Activated naive CD4-positive, alpha-beta T cell treated with Interleukin-2 at 50 U/mL for 16 hours (primary cell): ENCODE data around the gene TKTL1.
"Not testable (repeated sequence)": the region's sequence is repeated elsewhere in the genome, so short reads cannot be mapped to it uniquely, and the experiment has no call there.

ENCODE experiments used
- DNase-seq: peaks from one replicate; pipeline ENCODE4 v3.0.0-alpha.2; 2020

The TKTL1 gene, protein sequence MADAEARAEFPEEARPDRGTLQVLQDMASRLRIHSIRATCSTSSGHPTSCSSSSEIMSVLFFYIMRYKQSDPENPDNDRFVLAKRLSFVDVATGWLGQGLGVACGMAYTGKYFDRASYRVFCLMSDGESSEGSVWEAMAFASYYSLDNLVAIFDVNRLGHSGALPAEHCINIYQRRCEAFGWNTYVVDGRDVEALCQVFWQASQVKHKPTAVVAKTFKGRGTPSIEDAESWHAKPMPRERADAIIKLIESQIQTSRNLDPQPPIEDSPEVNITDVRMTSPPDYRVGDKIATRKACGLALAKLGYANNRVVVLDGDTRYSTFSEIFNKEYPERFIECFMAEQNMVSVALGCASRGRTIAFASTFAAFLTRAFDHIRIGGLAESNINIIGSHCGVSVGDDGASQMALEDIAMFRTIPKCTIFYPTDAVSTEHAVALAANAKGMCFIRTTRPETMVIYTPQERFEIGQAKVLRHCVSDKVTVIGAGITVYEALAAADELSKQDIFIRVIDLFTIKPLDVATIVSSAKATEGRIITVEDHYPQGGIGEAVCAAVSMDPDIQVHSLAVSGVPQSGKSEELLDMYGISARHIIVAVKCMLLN

DNA sequence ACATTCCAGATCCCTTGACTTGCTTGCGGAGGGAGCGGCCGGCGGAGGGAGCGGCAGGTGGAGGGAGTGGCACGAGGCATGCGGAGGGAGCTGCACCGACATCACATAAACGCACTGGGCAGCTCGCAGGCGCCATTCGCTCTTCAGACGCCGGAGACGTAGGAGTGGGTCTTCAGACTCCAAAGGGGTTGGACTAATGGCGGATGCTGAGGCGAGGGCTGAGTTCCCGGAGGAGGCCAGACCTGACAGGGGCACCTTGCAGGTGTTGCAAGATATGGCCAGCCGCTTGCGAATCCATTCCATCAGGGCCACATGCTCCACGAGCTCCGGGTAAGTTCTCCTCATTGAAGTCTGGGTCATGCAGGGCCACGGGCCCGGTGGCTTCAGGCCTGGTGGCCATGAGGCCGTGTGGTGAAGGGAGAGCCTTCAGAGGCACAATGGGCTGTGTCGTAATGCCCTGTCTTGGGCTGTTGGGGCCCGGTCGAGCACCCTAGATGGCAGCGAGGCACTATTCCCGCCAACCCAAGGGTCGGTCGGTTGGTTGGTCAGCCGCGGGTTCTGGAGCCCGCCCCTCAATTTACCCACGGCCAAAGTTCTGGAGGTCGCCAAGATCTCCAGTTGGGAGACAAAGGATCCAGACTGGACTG, at the start of gene TKTL1:
Gene TKTL1, plus strand, starts transcription at position 132 of the 647 bp plus-strand sequence. Its CDS starts 65 bp downstream, at position 197.
- no peak for DNase-seq

DNA sequence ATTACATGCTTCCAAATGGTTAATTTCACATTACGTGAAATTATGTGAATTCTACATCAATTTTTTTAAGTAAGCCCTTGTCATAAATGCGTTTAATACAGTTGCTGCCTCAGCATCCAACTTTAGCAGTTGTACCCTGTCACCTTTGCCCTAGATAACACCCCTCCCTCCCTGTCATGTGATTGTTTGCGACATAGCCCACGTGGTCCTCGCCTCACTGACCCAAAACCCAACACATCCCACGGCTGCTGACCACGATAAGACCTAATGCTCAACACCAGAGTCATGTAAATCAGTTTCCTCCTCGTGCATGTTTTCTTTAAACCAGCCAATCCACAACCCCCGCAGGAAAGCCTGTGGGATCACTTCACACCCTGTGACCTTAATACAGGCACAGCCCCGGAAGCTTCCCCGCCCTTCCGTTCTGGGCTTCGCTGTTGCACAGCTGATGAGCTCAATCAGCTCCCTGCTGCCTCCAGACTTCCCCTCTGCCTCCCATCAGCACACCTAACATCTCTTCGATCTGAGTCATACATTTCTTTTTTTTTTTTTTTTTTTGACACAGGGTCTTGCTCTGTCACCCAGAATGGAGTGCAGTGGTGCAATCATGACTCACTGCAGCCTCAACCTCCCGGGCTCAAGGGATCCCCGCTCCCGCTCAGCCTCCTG, 48.1 kb upstream of the TKTL1 start:
- not testable (repeated sequence) for DNase-seq

DNA sequence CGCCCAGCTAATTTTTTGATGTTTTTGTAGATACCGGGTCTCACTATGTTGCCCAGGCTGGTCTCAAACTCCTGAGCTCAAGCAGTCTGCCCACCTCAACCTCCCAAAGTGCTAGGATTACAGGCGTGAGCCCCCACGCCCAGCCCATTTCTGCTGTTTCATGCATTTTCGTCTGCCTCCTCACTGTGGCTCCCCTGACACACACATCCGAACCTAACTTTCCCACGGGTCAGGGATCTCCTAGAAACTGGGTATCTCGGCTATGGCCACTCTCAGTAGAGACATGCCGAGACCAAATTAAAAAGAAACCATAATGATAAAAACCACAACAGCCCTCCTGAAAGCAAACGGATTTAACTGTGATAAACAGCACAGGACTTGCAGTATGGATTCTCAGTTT, 47.5 kb upstream of the TKTL1 start:
- not testable (repeated sequence) for DNase-seq

DNA sequence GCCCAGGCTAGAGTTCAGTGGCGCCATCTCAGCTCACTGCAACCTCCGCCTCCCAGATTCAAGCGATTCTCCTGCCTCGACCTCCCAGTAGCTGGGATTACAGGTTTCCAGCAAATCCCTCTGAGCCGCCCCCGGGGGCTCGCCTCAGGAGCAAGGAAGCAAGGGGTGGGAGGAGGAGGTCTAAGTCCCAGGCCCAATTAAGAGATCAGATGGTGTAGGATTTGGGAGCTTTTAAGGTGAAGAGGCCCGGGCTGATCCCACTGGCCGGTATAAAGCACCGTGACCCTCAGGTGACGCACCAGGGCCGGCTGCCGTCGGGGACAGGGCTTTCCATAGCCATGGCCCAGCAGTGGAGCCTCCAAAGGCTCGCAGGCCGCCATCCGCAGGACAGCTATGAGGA, 38.3 kb upstream of the TKTL1 start, which contains the start of gene OPN1MW3:
Gene OPN1MW3, plus strand, starts transcription at position 301 of the 400 bp plus-strand sequence. Its CDS starts 38 bp downstream, at position 339.
- DNase-seq, result not testable (repeated sequence)

DNA sequence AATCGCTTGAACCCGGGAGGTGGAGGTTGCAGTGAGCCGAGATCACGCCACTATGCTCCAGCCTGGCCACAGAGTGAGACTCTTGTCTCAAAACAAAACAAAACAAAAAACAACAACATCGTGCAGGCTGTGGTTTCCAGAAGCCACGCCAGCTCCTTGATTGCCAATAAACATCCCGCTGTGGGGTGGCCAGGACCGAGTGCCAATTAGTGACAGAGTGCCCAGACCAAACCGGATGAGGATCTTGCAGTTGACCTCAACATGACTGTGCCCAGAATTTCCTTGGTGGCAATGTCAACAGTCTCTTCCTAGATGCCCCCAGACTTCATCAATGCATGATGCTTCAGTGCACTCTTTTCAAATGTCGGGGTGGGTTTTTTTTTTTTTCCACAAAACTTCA, 36.9 kb upstream of the TKTL1 start:
- not testable (repeated sequence) for DNase-seq

DNA sequence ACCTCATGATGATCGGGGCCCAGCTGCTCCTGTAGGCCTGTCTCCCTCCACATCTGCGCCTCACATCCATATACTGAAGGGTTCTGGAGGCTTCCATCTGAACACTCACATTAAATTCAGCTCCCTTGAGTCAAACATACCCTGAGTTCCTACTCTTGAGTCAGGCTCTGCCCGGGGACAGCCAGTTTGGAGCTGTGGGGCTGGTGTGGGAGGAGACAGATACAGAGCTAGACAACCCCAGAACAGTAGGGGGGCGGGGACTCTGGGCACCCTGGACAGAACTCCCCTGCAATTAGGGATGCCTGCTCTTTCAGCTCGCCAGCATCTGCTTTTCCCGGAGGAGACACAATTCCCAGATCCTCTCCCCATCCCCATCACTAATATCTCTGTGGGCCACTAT, 32.5 kb upstream of the TKTL1 start:
- not testable (repeated sequence) for DNase-seq

DNA sequence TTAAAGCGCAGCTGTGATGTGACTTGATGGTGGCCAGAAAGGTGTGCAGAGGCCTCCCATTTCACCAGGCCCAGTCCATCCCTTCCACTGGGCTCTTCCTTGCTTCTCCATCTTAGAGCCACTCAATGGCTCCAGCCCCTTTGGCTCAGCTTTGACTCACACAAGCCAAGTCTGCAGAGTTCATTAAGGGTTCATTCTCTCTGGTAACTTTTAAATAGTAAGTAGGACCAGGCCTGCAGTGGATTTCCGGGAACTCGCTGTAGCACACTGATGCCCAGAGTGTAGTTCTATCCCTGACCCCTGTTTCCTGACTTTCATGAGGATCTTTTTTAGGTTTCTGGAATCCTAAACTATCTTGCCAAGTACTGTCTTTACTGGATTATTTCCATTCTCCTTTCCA, 26.4 kb upstream of the TKTL1 start:
- not testable (repeated sequence) for DNase-seq

DNA sequence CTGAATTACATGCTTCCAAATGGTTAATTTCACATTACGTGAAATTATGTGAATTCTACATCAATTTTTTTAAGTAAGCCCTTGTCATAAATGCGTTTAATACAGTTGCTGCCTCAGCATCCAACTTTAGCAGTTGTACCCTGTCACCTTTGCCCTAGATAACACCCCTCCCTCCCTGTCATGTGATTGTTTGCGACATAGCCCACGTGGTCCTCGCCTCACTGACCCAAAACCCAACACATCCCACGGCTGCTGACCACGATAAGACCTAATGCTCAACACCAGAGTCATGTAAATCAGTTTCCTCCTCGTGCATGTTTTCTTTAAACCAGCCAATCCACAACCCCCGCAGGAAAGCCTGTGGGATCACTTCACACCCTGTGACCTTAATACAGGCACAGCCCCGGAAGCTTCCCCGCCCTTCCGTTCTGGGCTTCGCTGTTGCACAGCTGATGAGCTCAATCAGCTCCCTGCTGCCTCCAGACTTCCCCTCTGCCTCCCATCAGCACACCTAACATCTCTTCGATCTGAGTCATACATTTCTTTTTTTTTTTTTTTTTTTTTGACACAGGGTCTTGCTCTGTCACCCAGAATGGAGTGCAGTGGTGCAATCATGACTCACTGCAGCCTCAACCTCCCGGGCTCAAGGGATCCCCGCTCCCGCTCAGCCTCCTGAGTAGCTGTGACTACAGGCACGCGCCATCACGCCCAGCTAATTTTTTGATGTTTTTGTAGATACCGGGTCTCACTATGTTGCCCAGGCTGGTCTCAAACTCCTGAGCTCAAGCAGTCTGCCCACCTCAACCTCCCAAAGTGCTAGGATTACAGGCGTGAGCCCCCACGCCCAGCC, 10.9 kb upstream of the TKTL1 start:
- DNase-seq, result not testable (repeated sequence)

DNA sequence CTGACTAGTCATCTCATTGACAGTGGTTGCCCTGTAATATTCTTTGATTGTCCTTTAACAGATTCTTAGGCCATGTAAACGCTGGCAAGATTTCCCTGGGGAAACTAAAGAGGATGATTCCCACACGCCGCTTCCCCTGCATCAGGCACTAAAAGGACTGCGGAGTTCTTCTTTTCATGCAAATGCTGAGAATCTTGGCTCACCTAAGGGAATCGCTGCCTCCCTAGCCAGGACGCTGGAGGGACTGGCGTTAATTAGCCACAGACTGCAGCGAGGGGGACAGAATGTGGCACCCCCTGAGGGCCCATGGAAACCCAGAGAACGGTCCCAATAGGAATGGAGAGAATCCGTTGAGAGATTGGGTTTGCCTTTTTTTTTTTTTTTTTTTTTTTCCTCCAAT, 9.2 kb upstream of the TKTL1 start:
- DNase-seq, result not testable (repeated sequence)

DNA sequence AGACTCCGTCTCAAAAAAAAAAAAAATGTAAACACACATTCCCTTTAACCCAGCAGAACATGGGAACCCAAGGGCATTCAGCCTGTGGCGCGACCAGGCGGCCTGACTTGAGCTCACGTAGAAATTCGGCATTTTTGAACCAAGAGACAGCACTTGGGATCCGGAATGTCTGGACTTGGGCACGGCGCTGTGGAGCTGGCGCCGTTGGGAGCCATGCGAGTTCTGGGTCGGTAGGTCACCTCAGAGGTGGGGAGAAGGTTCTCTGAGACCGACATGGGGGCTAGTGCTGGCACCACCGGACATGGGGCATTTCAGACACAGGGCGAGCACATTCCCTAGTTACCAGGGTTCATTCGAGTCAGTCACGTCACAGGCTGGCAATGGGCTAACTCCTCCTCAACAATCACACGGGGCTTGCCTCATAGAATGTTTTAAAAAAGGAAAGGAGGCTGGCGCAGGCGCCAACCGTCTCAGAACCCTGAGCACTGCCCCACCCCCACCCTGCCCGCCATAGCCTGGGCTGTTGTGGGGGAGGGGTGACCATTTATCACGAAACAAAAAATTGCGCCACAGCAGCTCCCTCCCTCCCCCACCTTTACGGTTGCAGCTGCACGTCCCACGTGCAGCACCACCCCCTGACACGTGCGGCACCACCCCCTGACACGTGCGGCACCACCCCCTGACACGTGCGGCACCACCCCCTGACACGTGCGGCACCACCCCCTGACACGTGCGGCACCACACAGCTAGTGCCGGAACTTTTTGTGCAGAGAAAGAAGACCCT, 612 bp upstream of the TKTL1 start, which contains the start of gene TEX28:
Gene TEX28, minus strand, starts transcription at position 334 of the 784 bp plus-strand sequence. CDS start 3,007 bp downstream, outside the sequence.
- DNase-seq, result no peak

DNA sequence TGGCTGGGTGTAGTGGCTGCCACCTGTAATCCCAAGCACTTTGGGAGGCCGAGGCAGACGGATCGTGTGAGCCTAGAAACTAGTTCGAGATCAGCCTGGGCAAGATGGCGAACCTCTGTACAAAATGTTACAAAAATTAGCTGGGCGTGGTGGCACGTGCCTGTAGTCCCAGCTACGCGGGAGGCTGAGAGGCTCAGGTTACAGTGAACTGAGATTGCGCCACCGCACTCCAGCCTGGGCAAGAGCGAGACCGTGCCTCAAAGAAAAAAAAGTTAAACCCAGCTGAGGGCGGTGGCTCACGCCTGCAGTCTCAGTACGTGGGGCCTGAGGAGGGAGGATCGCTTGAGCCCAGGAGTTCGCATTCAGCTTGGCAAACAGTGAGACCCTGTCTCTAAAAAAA, 1.1 kb downstream of the TKTL1 start:
- DNase-seq, result no peak

DNA sequence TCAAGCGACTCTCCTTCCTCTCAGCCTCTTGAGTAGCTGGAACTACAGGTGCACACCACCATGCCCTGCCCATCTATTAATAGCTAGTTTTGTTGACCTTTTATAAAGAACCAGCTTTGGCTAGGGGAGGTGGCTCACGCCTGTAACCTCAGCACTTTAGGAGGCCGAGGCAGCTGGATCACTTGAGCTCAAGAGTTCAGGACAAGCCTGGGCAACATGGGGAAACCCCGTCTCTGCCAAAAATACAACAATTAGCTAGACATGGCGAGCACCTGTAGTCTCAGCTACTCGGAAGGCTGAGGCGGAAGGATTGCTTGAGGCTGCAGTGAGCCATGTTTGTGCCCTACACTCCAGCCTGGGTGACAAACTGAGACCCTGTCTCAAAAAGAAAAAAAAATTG, 2.7 kb downstream of the TKTL1 start:
- no peak for DNase-seq

DNA sequence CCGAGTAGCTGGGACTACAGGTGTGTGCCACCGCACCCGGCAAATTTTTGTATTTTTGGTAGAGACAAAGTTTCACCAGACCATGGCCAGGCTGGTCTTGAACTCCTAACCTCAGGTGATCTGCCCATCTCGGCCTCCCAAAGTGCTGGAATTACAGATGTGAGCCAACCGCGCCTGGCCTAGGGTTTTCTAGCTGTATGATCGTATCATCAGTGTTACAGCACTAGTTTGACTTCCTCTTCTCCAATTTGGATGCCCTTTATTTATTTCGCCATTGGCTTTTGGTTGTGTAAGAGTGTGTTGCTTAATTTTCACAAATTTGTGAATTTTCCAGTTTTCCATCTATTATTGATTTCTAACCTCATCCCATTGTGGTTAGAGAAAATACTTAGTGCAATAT, 5.2 kb downstream of the TKTL1 start:
- no peak for DNase-seq

DNA sequence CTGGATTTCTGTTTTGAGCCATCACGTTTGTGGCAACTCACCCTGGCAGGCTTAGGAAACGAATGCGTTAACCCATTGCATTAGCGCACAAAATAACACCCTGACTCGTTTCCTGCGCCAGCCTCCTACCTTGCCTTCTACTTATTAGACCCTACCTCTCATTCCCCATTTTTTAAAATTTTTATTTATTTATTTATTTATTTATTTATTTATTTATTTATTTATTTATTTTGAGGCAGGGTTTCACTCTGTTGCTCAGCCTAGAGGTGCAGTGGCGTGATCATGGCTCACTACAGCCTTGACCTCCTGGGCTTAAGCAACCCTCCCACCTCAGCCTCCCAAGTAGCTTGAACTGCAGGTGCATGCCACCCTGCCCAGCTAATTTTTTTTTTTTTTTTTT, 7.4 kb downstream of the TKTL1 start:
- DNase-seq, result not testable (repeated sequence)

DNA sequence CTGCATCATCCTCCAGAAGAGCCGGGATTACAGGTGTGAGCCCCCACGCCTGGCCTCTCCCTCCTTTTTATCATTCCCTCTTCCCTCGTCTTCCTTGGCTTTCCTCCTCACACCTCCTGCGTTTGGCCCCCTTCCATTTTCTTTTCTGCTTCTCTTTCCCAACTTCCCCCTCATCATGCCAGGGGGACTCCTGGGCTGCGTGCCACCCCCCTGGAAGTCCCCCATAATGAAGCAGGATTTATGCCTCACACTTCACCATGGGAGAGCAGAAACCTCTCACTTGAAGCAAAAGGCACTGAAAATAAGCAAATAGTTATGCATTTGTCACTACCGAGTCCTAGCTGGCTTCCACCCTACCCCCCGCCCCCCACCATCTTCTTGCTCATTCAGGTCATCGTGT, 7.9 kb downstream of the TKTL1 start:
- DNase-seq, result no peak

DNA sequence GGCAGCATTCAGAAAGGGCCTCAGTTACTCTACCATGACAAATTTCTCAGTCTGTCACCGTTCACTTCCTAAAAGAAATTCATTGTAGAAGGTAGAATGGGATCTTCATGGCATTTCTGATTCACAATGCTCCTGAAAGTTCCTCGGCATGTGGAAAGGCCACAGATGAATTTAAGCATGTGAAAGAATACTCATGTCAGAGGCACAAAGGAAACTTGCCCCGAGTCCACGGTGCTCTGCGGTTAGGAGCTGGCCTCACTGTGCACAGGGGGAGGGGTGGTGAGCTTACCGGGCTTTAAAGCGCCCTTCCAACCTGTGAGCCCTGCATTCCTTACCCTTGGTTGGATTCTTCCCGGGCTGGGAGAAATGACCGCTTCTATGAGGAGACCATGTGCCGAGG, 9.3 kb downstream of the TKTL1 start:
- no peak for DNase-seq

DNA sequence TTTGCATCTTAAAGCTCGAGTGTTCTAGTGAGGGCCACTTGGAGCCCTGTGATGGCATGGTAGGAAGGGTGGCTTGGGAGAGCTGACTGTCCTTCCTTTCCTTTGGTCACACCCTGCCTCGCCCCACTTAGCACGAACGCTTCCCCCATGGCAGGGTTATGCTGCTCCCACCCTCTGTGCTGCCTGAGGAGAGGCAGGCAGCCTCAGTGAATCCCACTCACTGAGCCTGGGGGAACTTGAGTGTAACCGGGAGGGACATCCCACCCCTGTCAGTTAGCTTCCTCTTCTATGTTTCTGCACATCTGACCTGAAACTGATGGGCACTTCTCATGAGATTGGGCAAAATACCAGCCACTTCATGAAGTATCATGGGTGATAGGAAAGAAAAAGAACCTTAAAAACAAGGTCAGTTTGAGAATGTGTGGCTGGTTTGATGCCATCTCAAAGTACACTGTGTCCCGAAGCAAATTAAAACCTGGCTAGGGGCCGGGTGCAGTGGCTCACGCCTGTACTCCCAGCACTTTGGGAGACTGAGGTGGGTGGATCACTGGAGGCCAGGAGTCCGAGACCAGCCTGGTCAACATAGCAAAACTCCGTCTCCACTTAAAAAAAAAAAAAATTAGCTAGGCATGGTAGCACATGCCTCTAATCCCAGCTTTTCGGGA, 10.1 kb downstream of the TKTL1 start:
- no peak for DNase-seq

DNA sequence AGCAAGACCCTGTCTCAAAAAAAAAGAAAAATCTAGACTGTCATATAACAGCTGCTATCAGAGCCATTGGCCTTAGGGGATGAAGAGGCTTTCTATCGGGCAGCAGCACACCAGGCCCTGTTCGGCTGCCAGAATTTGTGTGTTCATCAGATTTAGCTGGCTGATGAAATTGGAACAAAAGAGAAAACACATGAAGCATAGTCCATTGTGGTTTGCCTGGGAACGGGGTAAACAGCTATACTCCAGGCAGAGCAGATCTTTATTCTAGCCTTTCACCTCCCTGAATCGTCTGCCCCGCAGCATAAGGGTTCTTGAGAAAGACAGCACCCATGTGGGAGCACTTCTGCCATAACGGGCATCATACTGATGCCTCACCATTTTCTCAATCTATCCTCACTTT, 11.6 kb downstream of the TKTL1 start:
- DNase-seq, result no peak

DNA sequence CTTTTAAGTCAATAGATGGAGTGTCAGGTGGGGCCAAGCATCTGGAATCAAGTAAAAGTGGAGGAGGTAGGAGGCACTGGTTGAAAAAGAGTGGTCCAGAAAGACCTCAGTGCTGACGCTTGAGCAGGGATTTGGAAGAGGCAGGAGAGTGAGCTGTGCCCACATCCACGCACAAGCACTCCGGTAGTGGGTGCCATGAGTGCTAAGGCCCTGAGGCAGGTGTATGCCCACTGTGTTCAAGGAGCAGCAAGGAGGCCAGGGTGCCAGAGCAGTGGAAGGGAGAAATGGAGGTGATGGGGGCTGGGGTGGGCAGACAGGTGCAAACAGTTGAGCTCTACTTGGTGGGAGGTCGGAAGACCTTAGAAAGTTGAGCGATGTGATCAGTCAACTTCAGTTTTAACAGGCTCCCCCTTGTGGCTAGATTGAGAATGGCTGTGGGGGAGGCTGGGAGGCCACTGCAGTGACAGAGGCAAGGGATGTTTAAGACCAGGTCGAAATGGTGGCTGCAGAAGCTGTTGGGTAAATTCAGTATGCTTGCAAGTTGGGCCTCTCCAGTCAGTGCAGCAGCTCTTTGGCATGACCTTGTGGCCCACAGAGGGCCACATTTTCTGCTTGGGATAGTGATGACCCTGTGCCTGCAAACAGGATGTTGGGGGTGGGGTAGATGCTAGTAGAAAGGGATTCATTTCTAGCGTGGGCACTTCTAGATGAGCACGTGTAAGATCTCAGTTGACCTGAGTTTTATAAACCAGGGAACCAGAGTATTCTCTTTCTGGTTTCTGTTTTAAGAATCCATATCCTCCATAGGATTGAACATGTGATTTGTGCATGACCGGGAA, 12.7 kb downstream of the TKTL1 start:
- peak; percentile 80 for DNase-seq
